Activated CD4-positive, CD25-positive, alpha-beta regulatory T cell treated with anti-CD3 and anti-CD28 coated beads, Interleukin-2, amount 50 U/mL, for 72 hours (primary cell): ENCODE measurements around the gene ADAMTSL2.

Experiments used
- DNase-seq: peaks from one replicate; pipeline ENCODE4 v3.0.0; 2021

Gene ADAMTSL2

GRCh38 chr9:133502112-133502511 is 32.4 kb upstream of the ADAMTSL2 start:
- no peak for DNase-seq

GRCh38 chr9:133505186-133505830 is 29.2 kb upstream of the ADAMTSL2 start:
- no peak for DNase-seq

- no peak for DNase-seq
Observed at GRCh38 chr9:133505901-133506652, 28.4 kb upstream of the ADAMTSL2 start.

- DNase-seq: no peak
Observed at GRCh38 chr9:133506653-133507038, 27.9 kb upstream of the ADAMTSL2 start.

GRCh38 chr9:133507246-133507965 is 27.1 kb upstream of the ADAMTSL2 start:
- DNase-seq: no peak

- DNase-seq: no peak
Observed at GRCh38 chr9:133508046-133508445, 26.5 kb upstream of the ADAMTSL2 start.

GRCh38 chr9:133509179-133510083 is 25.1 kb upstream of the ADAMTSL2 start:
- DNase-seq: no peak

DNA sequence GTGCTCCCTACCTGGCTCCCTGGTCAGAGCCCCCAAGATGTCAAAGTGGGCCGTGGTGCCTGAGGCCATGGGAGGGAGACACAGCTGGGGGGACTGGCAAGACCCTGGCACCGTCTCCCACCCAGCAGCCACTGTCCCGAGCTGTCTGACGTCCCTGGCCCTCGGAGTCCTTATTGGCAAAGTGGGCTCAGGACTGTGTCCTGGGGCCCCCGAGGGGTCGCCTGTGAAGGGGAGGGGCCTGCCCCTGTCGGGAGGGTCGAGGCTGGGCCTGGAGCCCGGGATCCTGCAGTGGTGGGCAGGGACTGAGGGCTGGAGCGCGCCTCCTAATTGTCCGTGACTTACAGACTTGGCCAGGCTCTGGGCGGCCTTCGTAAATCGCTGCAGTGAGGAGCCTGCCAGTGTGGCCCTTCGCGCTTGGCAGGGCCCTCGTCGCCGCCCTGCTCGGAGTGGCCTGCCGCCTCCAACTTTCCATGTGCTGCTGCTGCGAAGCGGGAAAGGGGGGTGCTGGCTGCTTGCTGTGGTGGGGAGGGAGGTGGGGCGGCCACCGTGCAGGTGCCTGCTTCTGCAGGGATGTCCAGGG is 23.5 kb upstream of the ADAMTSL2 start:
- no peak for DNase-seq

DNA sequence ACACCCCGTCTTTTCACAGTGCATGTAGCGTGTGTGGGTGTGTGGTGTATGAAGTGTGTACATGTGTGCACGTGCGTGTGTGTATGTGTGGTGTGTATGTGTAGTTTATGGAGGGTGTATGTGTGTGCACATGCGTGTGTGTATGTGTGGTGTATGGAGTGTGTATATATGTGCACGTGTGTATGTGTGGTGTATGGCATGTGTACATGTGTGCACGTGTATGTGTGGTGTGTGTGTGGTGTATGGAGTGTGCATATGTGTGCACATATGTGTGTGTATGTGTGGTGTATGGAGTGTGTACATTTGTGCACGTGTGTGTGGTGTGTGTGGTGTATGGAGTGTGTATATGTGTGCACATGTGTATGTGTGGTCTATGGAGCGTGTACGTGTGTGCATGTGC is 22.9 kb upstream of the ADAMTSL2 start:
- no peak for DNase-seq

DNA sequence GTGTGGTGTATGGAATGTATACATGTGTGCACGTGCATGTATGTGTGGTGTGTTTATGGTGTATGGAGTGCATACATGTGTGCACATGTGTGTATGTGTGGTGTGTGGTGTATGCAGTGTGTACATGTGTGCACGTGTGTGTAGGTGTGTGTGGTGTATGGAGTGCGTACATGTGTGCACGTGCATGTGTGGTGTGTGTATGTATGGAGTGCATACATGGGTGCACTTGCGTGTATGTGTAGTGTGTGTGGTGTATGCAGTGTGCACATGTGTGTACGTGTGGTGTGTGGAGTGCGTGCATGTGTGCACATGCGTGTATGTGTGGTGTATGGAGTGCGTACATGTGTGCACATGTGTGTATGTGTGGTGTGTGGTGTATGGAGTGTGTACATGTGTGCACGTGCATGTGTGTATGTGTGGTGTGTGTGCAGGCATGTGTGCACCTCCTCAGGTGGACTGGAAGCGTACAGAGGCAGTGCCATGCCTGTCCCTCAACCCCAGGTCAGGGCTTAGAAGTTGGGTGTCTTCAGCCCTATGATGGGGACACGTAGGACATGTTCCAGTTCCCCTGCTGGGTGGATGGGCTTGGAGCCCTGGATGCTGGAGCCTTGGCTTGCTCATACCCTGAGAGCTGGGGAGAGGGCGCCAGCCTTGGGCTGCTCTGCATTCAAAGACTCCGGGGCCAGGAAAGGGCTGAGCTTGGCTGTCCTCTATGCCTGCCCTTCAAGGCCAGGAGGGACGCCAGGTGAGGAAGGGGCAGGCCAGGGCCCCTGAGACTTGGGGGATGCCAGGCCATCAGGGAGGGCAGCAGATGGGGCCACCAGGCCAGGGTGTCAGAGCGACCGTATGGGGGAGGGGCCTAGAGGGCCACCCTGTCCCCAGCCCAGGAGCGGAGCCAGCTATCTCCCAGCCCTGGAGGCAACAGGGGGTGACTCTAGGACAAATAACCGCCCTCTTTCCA is 22.0 kb upstream of the ADAMTSL2 start:
- no peak for DNase-seq

- DNase-seq: no peak
Observed at GRCh38 chr9:133513214-133514100, 21.0 kb upstream of the ADAMTSL2 start.

- DNase-seq: no peak
Observed at GRCh38 chr9:133514460-133515239, 19.9 kb upstream of the ADAMTSL2 start.

DNA sequence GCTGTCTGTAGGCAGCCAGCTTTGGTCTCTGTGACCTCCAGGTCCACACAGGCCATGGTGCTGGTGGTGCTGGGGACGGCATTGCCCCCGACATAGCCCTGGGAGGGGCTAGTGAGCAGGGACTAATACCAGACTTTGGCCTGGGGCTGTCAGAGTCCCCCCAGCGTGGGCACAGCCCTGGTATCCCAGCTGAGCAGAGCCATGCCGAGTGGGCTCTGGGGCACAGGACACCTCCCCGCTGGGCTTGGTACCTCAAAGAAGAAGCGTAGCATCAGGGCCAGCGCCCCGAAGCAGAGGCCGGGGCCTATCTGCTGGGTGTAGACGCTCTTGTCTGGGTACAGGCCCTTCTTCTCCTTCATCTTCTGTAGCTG is 19.3 kb upstream of the ADAMTSL2 start:
- DNase-seq: no peak

DNA sequence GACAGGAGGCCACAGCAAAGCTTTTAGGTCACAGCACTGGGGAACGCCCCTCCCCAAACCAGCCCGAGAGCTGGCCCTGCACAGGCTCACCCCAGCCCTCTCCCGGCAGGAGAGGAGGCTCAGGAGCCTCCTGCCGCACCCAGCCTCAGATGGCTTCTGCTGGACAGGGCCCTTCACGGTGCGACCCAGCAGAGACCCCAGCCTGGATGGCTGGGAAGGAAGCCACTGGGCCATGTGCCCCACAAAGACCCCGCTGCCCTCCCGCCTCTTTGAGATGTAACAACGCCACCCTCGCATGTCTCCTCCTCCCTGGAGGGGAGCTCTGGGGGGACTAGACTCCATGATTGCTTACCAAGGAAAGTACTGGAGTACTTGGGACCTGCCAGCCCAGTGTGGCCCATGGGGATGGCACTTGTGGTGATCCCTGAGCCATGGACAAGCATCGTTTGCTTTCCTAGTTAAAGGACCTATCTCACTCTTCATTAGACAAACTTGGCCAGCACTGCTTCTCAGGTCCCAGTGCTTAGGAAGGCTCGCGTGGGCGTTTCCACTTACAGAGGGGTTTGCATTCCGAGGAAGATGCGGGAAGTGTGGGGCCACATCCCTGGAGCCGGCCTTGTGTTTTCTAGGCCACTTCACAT is 18.8 kb upstream of the ADAMTSL2 start:
- no peak for DNase-seq

DNA sequence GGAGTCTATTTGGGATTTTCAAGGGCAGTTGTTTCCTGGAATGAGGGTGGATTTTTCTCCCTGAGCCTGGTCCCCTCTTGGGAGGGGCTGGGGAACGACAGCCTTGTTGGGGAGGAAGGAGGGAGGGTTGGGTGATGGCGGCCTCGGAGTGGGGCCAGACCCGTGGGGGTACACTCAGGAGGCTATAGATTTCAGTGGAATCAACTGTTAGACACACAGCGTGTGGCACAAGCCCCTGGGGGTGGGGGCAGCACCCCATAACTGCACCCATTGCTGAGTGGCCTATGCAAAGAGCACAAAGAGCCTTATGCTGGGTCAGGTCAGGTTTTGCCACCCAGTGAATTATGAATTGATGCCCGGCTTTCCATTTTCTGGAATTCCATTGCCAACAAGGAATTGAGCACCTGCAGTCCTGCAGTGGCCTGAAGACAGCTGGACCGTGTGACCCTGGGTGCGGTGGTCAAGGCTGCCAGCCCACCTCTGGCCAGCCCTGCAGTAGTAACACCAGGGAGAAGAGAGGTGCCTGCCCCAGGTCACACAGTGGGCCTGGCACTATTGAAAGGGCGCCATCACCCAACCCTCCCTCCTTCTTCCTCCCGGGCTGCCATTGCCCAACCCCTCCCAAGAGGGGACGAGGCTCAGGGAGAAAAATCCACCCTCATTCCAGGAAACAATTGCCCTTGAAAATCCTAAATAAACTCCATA is 18.1 kb upstream of the ADAMTSL2 start:
- no peak for DNase-seq

- DNase-seq: no peak
Observed at GRCh38 chr9:133516961-133517350, 17.5 kb upstream of the ADAMTSL2 start.

GRCh38 chr9:133517711-133518110 is 16.8 kb upstream of the ADAMTSL2 start:
- DNase-seq: no peak

GRCh38 chr9:133518200-133518599 is 16.3 kb upstream of the ADAMTSL2 start:
- no peak for DNase-seq
